Gastroesophageal sphincter (tissue), 4 donors: Measurements from ENCODE around the gene LFNG. TPM values are rescaled to one million over a fixed set of nuclear protein-coding genes. Genes with fewer than 3 reads are reported as not detected.

Source experiments
- ATAC-seq: fragments of 150-250 bp; one replicate; pipeline ENCODE4 v1.9.1; 2016; ENCODE audit warnings: mild to moderate bottlenecking, moderate library complexity
- H3K27ac ChIP-seq, 4 donors: fragments of 200-600 bp; sonication (generic) in 3 of 4; 1 replicate in 3 of 4; 2 replicates in 1 of 4; pipeline ENCODE4 v1.5.1; 2016 to 2019
- H3K27me3 ChIP-seq: fragments of 200-600 bp; sonication (generic); one replicate; pipeline ENCODE4 v1.5.1; 2019
- H3K36me3 ChIP-seq, 2 donors: fragments of 200-600 bp; sonication (generic); one replicate each; pipeline ENCODE4 v1.5.1; 2019; ENCODE audit warnings: control low read depth in 1 of 2
- H3K4me1 ChIP-seq, 3 donors: fragments of 200-600 bp; sonication (generic); 1 replicate in 2 of 3; 2 replicates in 1 of 3; pipeline ENCODE4 v1.5.1; 2016 to 2019; ENCODE audit warnings: control low read depth in 2 of 3
- H3K4me3 ChIP-seq, 2 donors: fragments of 200-600 bp; sonication (generic); one replicate each; pipeline ENCODE4 v1.5.1; 2019; ENCODE audit warnings: mild to moderate bottlenecking in 1 of 2, moderate library complexity in 1 of 2
- H3K9me3 ChIP-seq, 3 donors: fragments of 200-600 bp; sonication (generic); one replicate each; pipeline ENCODE4 v1.5.1; 2017 to 2019; ENCODE audit warnings: control low read depth in 2 of 3
- CTCF ChIP-seq, 4 experiments: fragments of 200-600 bp in 2 of 4; fragments of 450-650 bp in 2 of 4; sonication (generic) in 1 of 4; IDR thresholded peaks; one replicate each; pipeline ENCODE4 v1.5.1; 2017 to 2019; ENCODE audit warnings: antibody characterized with exemption in 4 of 4, mild to moderate bottlenecking in 2 of 4, moderate library complexity in 2 of 4
- EP300 ChIP-seq: sonication (generic); formaldehyde crosslinking; IDR thresholded peaks from one replicate; pipeline ENCODE4 v1.6.1; 2017; ENCODE audit warnings: antibody characterized with exemption, mild to moderate bottlenecking
- POLR2A ChIP-seq, 2 donors: fragments of 450-650 bp; IDR thresholded peaks; one replicate each; pipeline ENCODE4 v1.6.1; 2017; ENCODE audit warnings: antibody characterized with exemption in 2 of 2, mild to moderate bottlenecking in 2 of 2, moderate library complexity in 1 of 2
- POLR2AphosphoS5 ChIP-seq: sonication (generic); formaldehyde crosslinking; IDR thresholded peaks from one replicate; pipeline ENCODE4 v1.6.1; 2017; ENCODE audit warnings: antibody characterized with exemption
- WGBS, 2 donors: methylation state at CpG; one replicate each; pipeline ENCODE4 v1.1.5; 2018; ENCODE audit warnings: low coverage in 1 of 2; 5-methylcytosine and 5-hydroxymethylcytosine counted together
- total RNA-seq, 4 donors: library from RNA; depleted of rRNA; stranded (reverse); fragments of >200 nt; gene quantifications; one replicate each; pipeline ENCODE4 v1.1.0, GENCODE V29; 2016

Gene LFNG
- total RNA-seq, 4 donors from 2014 or later = 4.4 to 9.8 (median 8.4) TPM

- Histone ChIP-seq H3K27ac (no peak overlapping the region), H3K4me3 (no peak overlapping the region), H3K4me1 (peaks cover 0 to 32% (median 16%) of the 10 kb centered on the region in 3 donors), H3K36me3 (no peaks in the 10 kb centered on the region), H3K27me3 (peaks cover 98% of the 10 kb centered on the region), H3K9me3 (peaks cover 0 to 15% (median 0%) of the 10 kb centered on the region in 3 donors)
- no peak for ATAC-seq
- TF ChIP-seq POLR2AphosphoS5 (no peak), POLR2A (IDR thresholded peaks at IDR 0.05) (no peak), EP300 (no peak), CTCF (IDR thresholded peaks at IDR 0.05) (no peak)
- WGBS, 2 donors = 90 to 95% methylated on average over 2 to 4 of the region's 10 CpGs
Measured at GRCh38 chr7:2482725-2483451, 36.7 kb upstream of the LFNG start.

- 29 to 33% methylated on average over 4 to 5 of the region's 5 CpGs for WGBS, 2 donors
- Histone ChIP-seq H3K4me1 (peaks cover 0 to 32% (median 16%) of the 10 kb centered on the region in 3 donors), H3K27ac (no peak overlapping the region), H3K36me3 (no peaks in the 10 kb centered on the region), H3K4me3 (no peak overlapping the region), H3K27me3 (peaks cover 98% of the 10 kb centered on the region), H3K9me3 (peaks cover 0 to 15% (median 0%) of the 10 kb centered on the region in 3 donors)
- ATAC-seq = no peak
- TF ChIP-seq POLR2AphosphoS5 = no peak
- no peak for TF ChIP-seq EP300
- no peak for TF ChIP-seq CTCF (IDR thresholded peaks at IDR 0.05)
- no peak for TF ChIP-seq POLR2A (IDR thresholded peaks at IDR 0.05)
Measured at GRCh38 chr7:2483494-2483893, 36.1 kb upstream of the LFNG start.

GRCh38 chr7:2484868-2485267 lies 34.7 kb upstream of the LFNG start:
- no peak for TF ChIP-seq CTCF (IDR thresholded peaks at IDR 0.05)
- Histone ChIP-seq H3K4me3 (no peak overlapping the region), H3K36me3 (no peaks in the 10 kb centered on the region), H3K27me3 (peaks cover 85% of the 10 kb centered on the region), H3K27ac (no peak overlapping the region), H3K4me1 (peaks cover 0 to 33% (median 18%) of the 10 kb centered on the region in 3 donors), H3K9me3 (peaks cover 0 to 15% (median 0%) of the 10 kb centered on the region in 3 donors)
- 67 to 88% methylated on average over 1 to 4 of the region's 12 CpGs for WGBS, 2 donors
- ATAC-seq = no peak

GRCh38 chr7:2487586-2488271 lies 31.8 kb upstream of the LFNG start:
- H3K36me3 ChIP-seq = no peaks in the 10 kb centered on the region
- H3K27ac ChIP-seq = peak overlapping the region in 3 of 4 donors; percentile 49 to 64 (median 57)
- TF ChIP-seq POLR2A (IDR thresholded peaks at IDR 0.05) = no peak
- no peak for TF ChIP-seq POLR2AphosphoS5
- WGBS, 2 donors = 17 to 22% methylated on average over 1 to 7 of the region's 14 CpGs
- peaks cover 58% of the 10 kb centered on the region for H3K27me3 ChIP-seq
- no peak overlapping the region for H3K4me3 ChIP-seq
- peaks cover 0 to 12% (median 0%) of the 10 kb centered on the region in 3 donors for H3K9me3 ChIP-seq
- H3K4me1 ChIP-seq = peaks cover 0 to 30% (median 22%) of the 10 kb centered on the region in 3 donors
- ATAC-seq = peak; percentile 40

- H3K36me3 ChIP-seq = no peaks in the 10 kb centered on the region
- H3K4me1 ChIP-seq = peaks cover 0 to 35% (median 22%) of the 10 kb centered on the region in 3 donors
- peaks cover 0 to 7% (median 0%) of the 10 kb centered on the region in 3 donors for H3K9me3 ChIP-seq
- H3K27ac ChIP-seq = peak overlapping the region in 3 of 4 donors; percentile 49 to 64 (median 57)
- H3K27me3 ChIP-seq = peaks cover 58% of the 10 kb centered on the region
- ATAC-seq = peak; percentile 77
- H3K4me3 ChIP-seq = no peak overlapping the region
- 33% methylated on average over 3 of the region's 8 CpGs; no CpG with 5 or more reads in 1 of the 2 donors for WGBS, 2 donors
- TF ChIP-seq POLR2AphosphoS5 = peak; percentile 12
- TF ChIP-seq POLR2A (IDR thresholded peaks at IDR 0.05) = no peak
Measured at GRCh38 chr7:2488272-2488645, 31.3 kb upstream of the LFNG start.
